ENCODE results near the gene GNAI3. TPM values are rescaled to one million over a fixed set of nuclear protein-coding genes. Genes with fewer than 3 reads are reported as not detected.

GNAI3 gene
- total and polyA plus RNA-seq, 2 donors (not counting 3 experiments of a cell fraction or from before 2014, with no cell fraction given) = 5.0 to 14.0 TPM

DNA sequence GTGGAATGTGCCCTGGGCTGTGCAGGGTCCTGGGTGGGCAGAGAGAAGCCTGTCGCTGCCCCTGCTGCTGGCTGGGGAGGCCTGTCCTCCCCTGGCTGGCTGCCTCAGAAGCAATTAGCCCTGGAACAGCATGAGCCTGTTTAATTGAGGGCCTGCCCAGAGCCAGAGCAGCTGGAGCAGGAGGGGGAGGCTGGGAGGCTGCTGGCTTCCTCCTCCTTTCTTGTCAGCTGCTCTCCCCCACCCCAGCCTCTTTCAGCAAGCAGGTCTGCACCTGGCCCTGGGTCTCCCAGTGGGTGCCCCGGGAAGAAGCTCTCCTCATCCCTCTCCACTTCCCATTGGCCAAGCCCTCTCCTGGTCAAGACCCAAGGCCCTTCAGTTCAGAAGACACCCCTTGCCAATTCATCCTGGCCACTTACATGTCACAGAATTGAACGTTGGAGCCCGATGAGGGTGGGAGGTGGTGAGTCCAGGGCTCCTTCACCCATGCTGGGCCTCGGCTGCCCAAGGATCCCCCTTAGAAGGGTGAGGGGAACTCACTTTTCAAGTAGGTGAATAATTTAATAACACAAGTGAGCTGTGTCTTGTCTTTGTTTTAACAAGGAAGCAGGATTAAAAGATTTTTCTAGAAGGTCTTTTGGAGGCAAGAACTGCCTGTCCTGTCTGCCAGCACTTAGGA is 84.4 kb downstream of the GNAI3 start:
- Histone ChIP-seq H3K27me3 (ENCODE audit: control insufficient read depth in 2 of 2, insufficient read depth in 2 of 2, low read length in 2 of 2) (no peaks in the 10 kb centered on the region), H3K4me1 (ENCODE audit: control insufficient read depth, extremely low read depth, insufficient read depth, low read length) (no peaks in the 10 kb centered on the region), H3K9me3 (replicated peaks; ENCODE audit: control insufficient read depth, insufficient read depth, low read length) (no peaks in the 10 kb centered on the region), H3K27ac (ENCODE audit: insufficient read depth, low read depth, low read length) (no peak overlapping the region), H3K9ac (replicated peaks; ENCODE audit: extremely low read depth, insufficient read depth, low read length) (no peak overlapping the region), H3K36me3 (ENCODE audit: control insufficient read depth in 2 of 2, extremely low read depth in 1 of 2, insufficient read depth in 2 of 2, low read length in 2 of 2) (peaks cover 9 to 33% of the 10 kb centered on the region in 2 experiments), H2AFZ (ENCODE audit: low read depth, low read length) (no peak overlapping the region), H3K79me2 (ENCODE audit: control insufficient read depth, insufficient read depth, low read length) (no peaks in the 10 kb centered on the region), H3K4me2 (ENCODE audit: insufficient read depth, low read length) (no peak overlapping the region), H4K20me1 (replicated peaks; ENCODE audit: control insufficient read depth, extremely low read depth, insufficient read depth, low read length) (no peaks in the 10 kb centered on the region), H3K9me1 (replicated peaks; ENCODE audit: control insufficient read depth, extremely low read depth, insufficient read depth, low read length) (no peaks in the 10 kb centered on the region), H3K4me3 (replicated peaks in 1 of 3; ENCODE audit: insufficient read depth in 1 of 3, low read depth in 1 of 3, low read length in 3 of 3) (no peak overlapping the region)
- TF ChIP-seq MAX (IDR thresholded peaks at IDR 0.05; ENCODE audit: insufficient read depth, insufficient read length) (no peak), POLR2A (IDR thresholded peaks at IDR 0.05; ENCODE audit: low read depth, low read length) (no peak), FOS (IDR thresholded peaks at IDR 0.05; ENCODE audit: borderline replicate concordance, insufficient read depth, low read length) (no peak), MYC (IDR thresholded peaks at IDR 0.05; ENCODE audit: low read depth, low read length) (no peak), POLR2AphosphoS5 (IDR thresholded peaks at IDR 0.05; ENCODE audit: insufficient read depth, low read depth, low read length) (no peak), EZH2 (IDR thresholded peaks at IDR 0.05; ENCODE audit: borderline replicate concordance, low read depth, low read length, severe bottlenecking) (no peak)
- no TSS peak for BruUV-seq (replicated peaks)
- ChIA-PET POLR2A (interaction anchor here (0.8 kb wide), 1 partner anchor 84 kb away, joined by 3 read pairs; the partner anchor contains the start of gene GNAI3), CTCF (interaction anchor here (0.6 to 15.2 kb wide), 5 partner anchors 7 to 352 kb away, joined by 3 to 565 read pairs (median 4); partner anchors contain the start of gene AHCYL1)
- FAIRE-seq (no peak), DNase-seq (ENCODE audit: low read depth, low spot score) (no peak)
- dilution Hi-C loops (cut with MboI; ENCODE audit: extremely low pct_ligation_motif_present, low sequenced_read_pairs) = no loop called here
- intact Hi-C loops (cut with micrococcal nuclease) = no loop called here

GRCh38 chr1:109634292-109634691 is 85.9 kb downstream of the GNAI3 start:
- Histone ChIP-seq H3K4me2 (ENCODE audit: insufficient read depth, low read length) (no peak overlapping the region), H3K27me3 (ENCODE audit: control insufficient read depth in 2 of 2, insufficient read depth in 2 of 2, low read length in 2 of 2) (no peaks in the 10 kb centered on the region), H3K79me2 (ENCODE audit: control insufficient read depth, insufficient read depth, low read length) (no peaks in the 10 kb centered on the region), H3K9me3 (replicated peaks; ENCODE audit: control insufficient read depth, insufficient read depth, low read length) (no peaks in the 10 kb centered on the region), H3K36me3 (ENCODE audit: control insufficient read depth in 2 of 2, extremely low read depth in 1 of 2, insufficient read depth in 2 of 2, low read length in 2 of 2) (peaks cover 9 to 22% of the 10 kb centered on the region in 2 experiments), H3K9ac (replicated peaks; ENCODE audit: extremely low read depth, insufficient read depth, low read length) (no peak overlapping the region), H3K4me3 (replicated peaks in 1 of 3; ENCODE audit: insufficient read depth in 1 of 3, low read depth in 1 of 3, low read length in 3 of 3) (no peak overlapping the region), H3K4me1 (ENCODE audit: control insufficient read depth, extremely low read depth, insufficient read depth, low read length) (no peaks in the 10 kb centered on the region), H3K27ac (ENCODE audit: insufficient read depth, low read depth, low read length) (no peak overlapping the region), H4K20me1 (replicated peaks; ENCODE audit: control insufficient read depth, extremely low read depth, insufficient read depth, low read length) (no peaks in the 10 kb centered on the region), H3K9me1 (replicated peaks; ENCODE audit: control insufficient read depth, extremely low read depth, insufficient read depth, low read length) (no peaks in the 10 kb centered on the region), H2AFZ (ENCODE audit: low read depth, low read length) (no peak overlapping the region)
- no peak for TF ChIP-seq POLR2A (IDR thresholded peaks at IDR 0.05; ENCODE audit: low read depth, low read length)
- ChIA-PET POLR2A (no interaction called here), CTCF (interaction anchor here (1.4 to 15.2 kb wide), 5 partner anchors 15 to 350 kb away, joined by 4 to 565 read pairs (median 4); partner anchors contain the start of genes AHCYL1 and GNAI3)
- FAIRE-seq (no peak), DNase-seq (ENCODE audit: low read depth, low spot score) (no peak)
- no TSS peak for BruUV-seq (replicated peaks)
- dilution Hi-C loops (cut with MboI; ENCODE audit: extremely low pct_ligation_motif_present, low sequenced_read_pairs) = no loop called here
- intact Hi-C loops (cut with micrococcal nuclease) = no loop called here

Measured in endothelial cell of umbilical vein (primary cell).